HG02763 (cell line): ENCODE results near the gene MIER2.
"Not testable (repeated sequence)": the region's sequence is repeated elsewhere in the genome, so short reads cannot be mapped to it uniquely, and the experiment has no call there.

Experiments used
- ATAC-seq: cut with Tn5 transposase; IDR thresholded peaks from one replicate; pipeline ENCODE4 v1.9.1; 2021; ENCODE audit warnings: mild to moderate bottlenecking, moderate library complexity; ENCODE audit not compliant: unreplicated experiment

The MIER2 gene

GRCh38 chr19:362683-363082 is 18.1 kb upstream of the MIER2 start:
- no peak for ATAC-seq

GRCh38 chr19:362154-362553 is 17.6 kb upstream of the MIER2 start:
- ATAC-seq, result no peak

GRCh38 chr19:359653-359925 is 15.0 kb upstream of the MIER2 start:
- ATAC-seq, result no peak

GRCh38 chr19:355536-355935 is 10.9 kb upstream of the MIER2 start:
- ATAC-seq, result not testable (repeated sequence)

GRCh38 chr19:355134-355533 is 10.5 kb upstream of the MIER2 start:
- ATAC-seq, result no peak

GRCh38 chr19:351976-352625 is 7.5 kb upstream of the MIER2 start:
- ATAC-seq, result no peak

- no peak for ATAC-seq
Observed at GRCh38 chr19:347946-348861, 3.6 kb upstream of the MIER2 start.

- no peak for ATAC-seq
Observed at GRCh38 chr19:345320-345879, 804 bp upstream of the MIER2 start.

GRCh38 chr19:343941-344624 is 513 bp downstream of the MIER2 start:
- ATAC-seq, result peak; percentile 38

GRCh38 chr19:343451-343931 is 1.1 kb downstream of the MIER2 start:
- no peak for ATAC-seq

- no peak for ATAC-seq
Observed at GRCh38 chr19:342801-343421, 1.7 kb downstream of the MIER2 start.

- no peak for ATAC-seq
Observed at GRCh38 chr19:342128-342455, 2.5 kb downstream of the MIER2 start.

- no peak for ATAC-seq
Observed at GRCh38 chr19:341386-342127, 3.0 kb downstream of the MIER2 start.

GRCh38 chr19:340620-341385 is 3.8 kb downstream of the MIER2 start:
- ATAC-seq, result no peak

- ATAC-seq, result no peak
Observed at GRCh38 chr19:339262-339887, 5.2 kb downstream of the MIER2 start.

GRCh38 chr19:338421-338820 is 6.2 kb downstream of the MIER2 start:
- no peak for ATAC-seq

- ATAC-seq, result no peak
Observed at GRCh38 chr19:336067-336614, 8.5 kb downstream of the MIER2 start.

GRCh38 chr19:335486-336066 is 9.0 kb downstream of the MIER2 start:
- ATAC-seq, result no peak

GRCh38 chr19:335072-335471 is 9.5 kb downstream of the MIER2 start:
- ATAC-seq, result no peak
